Measurements from ENCODE around the gene SUMF1. TPM values are rescaled to one million over a fixed set of nuclear protein-coding genes. Genes with fewer than 3 reads are reported as not detected.

The SUMF1 gene
- total RNA-seq, 6 experiments from 2014 or later: 15.9 to 32.4 (median 21.3) TPM

GRCh38 chr3:4387210-4388204 is 79.6 kb downstream of the SUMF1 start:
- Histone ChIP-seq H3K27me3 (no peaks in the 10 kb centered on the region), H3K36me3 (no peaks in the 10 kb centered on the region), H3K4me3 (no peak overlapping the region), H3K27ac (no peak overlapping the region), H3K9me3 (no peaks in the 10 kb centered on the region), H3K4me1 (no peaks in the 10 kb centered on the region)
- DNase-seq: no peak
- 87% methylated on average over 2 of the region's 2 CpGs for WGBS (ENCODE audit: insufficient coverage, low coverage, low lambda C conversion rate, missing lambda C conversion rate)
- intact Hi-C loops (cut with DNase I): no loop called here
- TF ChIP-seq CTCF (IDR thresholded peaks at IDR 0.05): no peak
- no peak for ATAC-seq

- intact Hi-C loops (cut with DNase I): no loop called here
- TF ChIP-seq CTCF (IDR thresholded peaks at IDR 0.05) (no peak), POLR2A (IDR thresholded peaks at IDR 0.05) (no peak)
- DNase-seq: no peak
- whole genome bisulfite sequencing (ENCODE audit: insufficient coverage, low coverage, low lambda C conversion rate, missing lambda C conversion rate): 96% methylated on average over 6 of the region's 6 CpGs
- Histone ChIP-seq H3K27me3 (no peaks in the 10 kb centered on the region), H3K9me3 (no peaks in the 10 kb centered on the region), H3K27ac (no peak overlapping the region), H3K4me1 (no peaks in the 10 kb centered on the region), H3K36me3 (no peaks in the 10 kb centered on the region), H3K4me3 (no peak overlapping the region)
- ATAC-seq: no peak
These were observed 81.9 kb downstream of the SUMF1 start for GRCh38 chr3:4385201-4385600.

DNA sequence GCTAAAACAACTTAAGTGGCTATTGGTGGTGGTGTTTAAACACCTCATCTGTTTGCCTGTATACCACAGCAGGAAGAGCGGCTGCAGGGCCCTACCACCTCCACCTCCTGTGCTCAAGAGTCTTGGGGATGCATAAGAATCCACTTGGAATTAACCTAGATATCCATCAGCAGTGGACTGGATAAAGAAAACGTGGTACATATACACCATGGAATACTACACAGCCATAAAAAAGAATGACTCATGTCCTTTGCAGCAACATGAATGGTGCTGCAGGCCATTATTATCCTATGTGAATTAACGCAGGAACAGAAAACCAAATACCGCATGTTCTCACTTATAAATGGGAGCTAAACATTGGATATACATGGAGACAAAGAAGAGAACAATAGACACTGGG is 87.1 kb downstream of the SUMF1 start:
- H3K4me3 ChIP-seq: no peak overlapping the region
- no peaks in the 10 kb centered on the region for H3K9me3 ChIP-seq
- H3K27ac ChIP-seq: no peak overlapping the region
- ATAC-seq (no peak), DNase-seq (no peak)
- no peak for TF ChIP-seq CTCF (IDR thresholded peaks at IDR 0.05)
- no peak for TF ChIP-seq POLR2A (IDR thresholded peaks at IDR 0.05)
- H3K4me1 ChIP-seq: no peaks in the 10 kb centered on the region
- WGBS (ENCODE audit: insufficient coverage, low coverage, low lambda C conversion rate, missing lambda C conversion rate): 100% methylated on average over 2 of the region's 4 CpGs
- H3K27me3 ChIP-seq: no peaks in the 10 kb centered on the region
- no peaks in the 10 kb centered on the region for H3K36me3 ChIP-seq
- intact Hi-C loops (cut with DNase I): no loop called here

GRCh38 chr3:4376499-4376898 is 90.6 kb downstream of the SUMF1 start:
- TF ChIP-seq CTCF (IDR thresholded peaks at IDR 0.05): no peak
- TF ChIP-seq POLR2A (IDR thresholded peaks at IDR 0.05): no peak
- WGBS (ENCODE audit: insufficient coverage, low coverage, low lambda C conversion rate, missing lambda C conversion rate): 100% methylated on average over 1 of the region's 2 CpGs
- Histone ChIP-seq H3K36me3 (no peaks in the 10 kb centered on the region), H3K27me3 (no peaks in the 10 kb centered on the region), H3K4me1 (no peaks in the 10 kb centered on the region), H3K4me3 (no peak overlapping the region), H3K9me3 (peaks cover 0 to 5% (median 0%) of the 10 kb centered on the region in 4 donors), H3K27ac (no peak overlapping the region)
- ATAC-seq (no peak), DNase-seq (no peak)
- intact Hi-C loops (cut with DNase I): no loop called here
